ENCODE measurements around the gene TENM3.
"Not testable (repeated sequence)": the region's sequence is repeated elsewhere in the genome, so short reads cannot be mapped to it uniquely, and the experiment has no call there.

TENM3 gene

GRCh38 chr4:182343453-182343852 lies 100.3 kb downstream of the TENM3 start:
- no peak for DNase-seq

- DNase-seq = no peak
These were observed 101.8 kb downstream of the TENM3 start for GRCh38 chr4:182344968-182345367.

GRCh38 chr4:182346250-182346649 lies 103.0 kb downstream of the TENM3 start:
- no peak for DNase-seq

- DNase-seq = no peak
These were observed 103.6 kb downstream of the TENM3 start for GRCh38 chr4:182346675-182347375.

- no peak for DNase-seq
These were observed 105.7 kb downstream of the TENM3 start for GRCh38 chr4:182348779-182349326.

- DNase-seq = no peak
These were observed 106.8 kb downstream of the TENM3 start for GRCh38 chr4:182350041-182350440.

- DNase-seq = no peak
These were observed 108.3 kb downstream of the TENM3 start for GRCh38 chr4:182351485-182351884.

GRCh38 chr4:182354106-182354505 lies 110.9 kb downstream of the TENM3 start:
- no peak for DNase-seq

- DNase-seq = no peak
These were observed 111.7 kb downstream of the TENM3 start for GRCh38 chr4:182354867-182355266.

GRCh38 chr4:182367153-182367552 lies 124.0 kb downstream of the TENM3 start:
- DNase-seq = no peak

GRCh38 chr4:182369211-182369610 lies 126.0 kb downstream of the TENM3 start:
- DNase-seq = no peak

GRCh38 chr4:182370491-182370890 lies 127.3 kb downstream of the TENM3 start:
- DNase-seq = no peak

GRCh38 chr4:182380771-182381181 lies 137.6 kb downstream of the TENM3 start:
- DNase-seq = no peak

GRCh38 chr4:182382941-182383340 lies 139.7 kb downstream of the TENM3 start:
- DNase-seq = no peak

- DNase-seq = no peak
These were observed 141.5 kb downstream of the TENM3 start for GRCh38 chr4:182384631-182385091.

GRCh38 chr4:182385897-182386296 lies 142.7 kb downstream of the TENM3 start:
- no peak for DNase-seq

- not testable (repeated sequence) for DNase-seq
These were observed 143.4 kb downstream of the TENM3 start for GRCh38 chr4:182386576-182386975.

GRCh38 chr4:182391111-182391684 lies 148.0 kb downstream of the TENM3 start:
- no peak for DNase-seq

- DNase-seq = no peak
These were observed 151.0 kb downstream of the TENM3 start for GRCh38 chr4:182394181-182394580.

- DNase-seq = no peak
These were observed 156.9 kb downstream of the TENM3 start for GRCh38 chr4:182400081-182400480.

GRCh38 chr4:182400790-182401189 lies 157.6 kb downstream of the TENM3 start:
- no peak for DNase-seq

- no peak for DNase-seq
These were observed 161.2 kb downstream of the TENM3 start for GRCh38 chr4:182404376-182404775.

- DNase-seq = no peak
These were observed 161.9 kb downstream of the TENM3 start for GRCh38 chr4:182405087-182405486.

GRCh38 chr4:182409271-182409670 lies 166.1 kb downstream of the TENM3 start:
- DNase-seq = no peak

Data from suppressor macrophage (primary cell).